ENCODE results near the gene RAPGEF4. TPM values are rescaled to one million over a fixed set of nuclear protein-coding genes. Genes with fewer than 3 reads are reported as not detected.

The RAPGEF4 gene
- total RNA-seq, 1 experiment from 2014 or later: 0.62 TPM

DNA sequence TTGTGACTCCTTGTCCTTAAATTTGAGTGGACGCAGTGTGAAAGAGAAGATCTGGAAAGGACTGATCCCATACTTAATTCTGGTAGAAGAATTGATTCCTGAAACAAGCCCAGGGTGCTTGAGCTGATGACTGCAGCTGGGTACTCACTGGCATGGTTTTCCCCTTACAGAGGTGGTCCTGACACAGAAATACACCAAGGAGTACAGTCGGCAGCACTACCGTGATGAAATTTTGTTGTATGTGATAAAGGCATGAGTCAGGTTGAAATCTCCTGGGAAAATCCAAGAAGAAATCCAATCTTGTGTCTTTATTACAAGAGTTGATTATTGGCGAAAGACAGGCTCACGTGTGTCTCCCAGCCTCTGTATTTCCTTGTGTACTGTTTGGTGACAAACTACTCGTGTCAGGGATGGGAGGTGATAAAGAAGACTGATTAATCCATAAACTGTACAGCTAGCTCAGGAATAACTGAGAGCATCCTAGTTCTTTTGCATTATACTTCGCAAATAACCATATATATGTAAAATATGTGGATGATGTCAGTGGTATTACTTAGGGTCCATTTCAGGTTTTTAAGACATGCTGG, 76.6 kb downstream of the RAPGEF4 start:
- intact Hi-C loops (cut with micrococcal nuclease; ENCODE audit: unreplicated experiment) (no loop called here), in situ Hi-C loops (cut with HindIII; ENCODE audit: low pct_unique_long_range_greater_than_20kb, low sequenced_read_pairs) (loop anchor here (25.0 kb wide), 1 partner anchor 100 kb away; no protein-coding TSS in a partner anchor)
- DNase-seq (ENCODE audit: low read depth, low spot score) (no peak), ATAC-seq (no peak)
- Histone ChIP-seq H3K27me3 (ENCODE audit: control insufficient read depth, insufficient read depth, low read length) (peaks cover 4% of the 10 kb centered on the region; the same call in 1 of the 2 replicates), H3K27ac (ENCODE audit: low read length) (no peak overlapping the region), H3K4me1 (ENCODE audit: control insufficient read depth, insufficient read depth, low read length) (no peaks in the 10 kb centered on the region), H3K4me3 (ENCODE audit: low read depth in 2 of 2, low read length in 2 of 2) (no peak overlapping the region), H3K9me3 (ENCODE audit: control insufficient read depth, insufficient read depth, low read depth, low read length) (no peaks in the 10 kb centered on the region), H3K36me3 (ENCODE audit: control insufficient read depth, insufficient read depth, low read length) (no peaks in the 10 kb centered on the region)
- no peak for TF ChIP-seq POLR2AphosphoS5 (IDR thresholded peaks at IDR 0.05; ENCODE audit: low read depth, low read length)
- TF ChIP-seq, protein P1, sequence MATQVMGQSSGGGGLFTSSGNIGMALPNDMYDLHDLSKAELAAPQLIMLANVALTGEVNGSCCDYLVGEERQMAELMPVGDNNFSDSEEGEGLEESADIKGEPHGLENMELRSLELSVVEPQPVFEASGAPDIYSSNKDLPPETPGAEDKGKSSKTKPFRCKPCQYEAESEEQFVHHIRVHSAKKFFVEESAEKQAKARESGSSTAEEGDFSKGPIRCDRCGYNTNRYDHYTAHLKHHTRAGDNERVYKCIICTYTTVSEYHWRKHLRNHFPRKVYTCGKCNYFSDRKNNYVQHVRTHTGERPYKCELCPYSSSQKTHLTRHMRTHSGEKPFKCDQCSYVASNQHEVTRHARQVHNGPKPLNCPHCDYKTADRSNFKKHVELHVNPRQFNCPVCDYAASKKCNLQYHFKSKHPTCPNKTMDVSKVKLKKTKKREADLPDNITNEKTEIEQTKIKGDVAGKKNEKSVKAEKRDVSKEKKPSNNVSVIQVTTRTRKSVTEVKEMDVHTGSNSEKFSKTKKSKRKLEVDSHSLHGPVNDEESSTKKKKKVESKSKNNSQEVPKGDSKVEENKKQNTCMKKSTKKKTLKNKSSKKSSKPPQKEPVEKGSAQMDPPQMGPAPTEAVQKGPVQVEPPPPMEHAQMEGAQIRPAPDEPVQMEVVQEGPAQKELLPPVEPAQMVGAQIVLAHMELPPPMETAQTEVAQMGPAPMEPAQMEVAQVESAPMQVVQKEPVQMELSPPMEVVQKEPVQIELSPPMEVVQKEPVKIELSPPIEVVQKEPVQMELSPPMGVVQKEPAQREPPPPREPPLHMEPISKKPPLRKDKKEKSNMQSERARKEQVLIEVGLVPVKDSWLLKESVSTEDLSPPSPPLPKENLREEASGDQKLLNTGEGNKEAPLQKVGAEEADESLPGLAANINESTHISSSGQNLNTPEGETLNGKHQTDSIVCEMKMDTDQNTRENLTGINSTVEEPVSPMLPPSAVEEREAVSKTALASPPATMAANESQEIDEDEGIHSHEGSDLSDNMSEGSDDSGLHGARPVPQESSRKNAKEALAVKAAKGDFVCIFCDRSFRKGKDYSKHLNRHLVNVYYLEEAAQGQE (IDR thresholded peaks at IDR 0.05; ENCODE audit: insufficient read depth in 1 of 2, low read depth in 2 of 2, low read length in 1 of 2): no peak
- no peak for TF ChIP-seq SIN3A (IDR thresholded peaks at IDR 0.05; ENCODE audit: borderline replicate concordance, insufficient read depth, low read depth, low read length)
- no peak for TF ChIP-seq TCF7L2 (IDR thresholded peaks at IDR 0.05; ENCODE audit: low read depth, low read length)
- TF ChIP-seq, protein P2, sequence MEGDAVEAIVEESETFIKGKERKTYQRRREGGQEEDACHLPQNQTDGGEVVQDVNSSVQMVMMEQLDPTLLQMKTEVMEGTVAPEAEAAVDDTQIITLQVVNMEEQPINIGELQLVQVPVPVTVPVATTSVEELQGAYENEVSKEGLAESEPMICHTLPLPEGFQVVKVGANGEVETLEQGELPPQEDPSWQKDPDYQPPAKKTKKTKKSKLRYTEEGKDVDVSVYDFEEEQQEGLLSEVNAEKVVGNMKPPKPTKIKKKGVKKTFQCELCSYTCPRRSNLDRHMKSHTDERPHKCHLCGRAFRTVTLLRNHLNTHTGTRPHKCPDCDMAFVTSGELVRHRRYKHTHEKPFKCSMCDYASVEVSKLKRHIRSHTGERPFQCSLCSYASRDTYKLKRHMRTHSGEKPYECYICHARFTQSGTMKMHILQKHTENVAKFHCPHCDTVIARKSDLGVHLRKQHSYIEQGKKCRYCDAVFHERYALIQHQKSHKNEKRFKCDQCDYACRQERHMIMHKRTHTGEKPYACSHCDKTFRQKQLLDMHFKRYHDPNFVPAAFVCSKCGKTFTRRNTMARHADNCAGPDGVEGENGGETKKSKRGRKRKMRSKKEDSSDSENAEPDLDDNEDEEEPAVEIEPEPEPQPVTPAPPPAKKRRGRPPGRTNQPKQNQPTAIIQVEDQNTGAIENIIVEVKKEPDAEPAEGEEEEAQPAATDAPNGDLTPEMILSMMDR (IDR thresholded peaks at IDR 0.05): no peak
- CTCF ChIA-PET: no interaction called here
- BruUV-seq (replicated peaks): no TSS peak
- POLR2A ChIA-PET: no interaction called here

DNA sequence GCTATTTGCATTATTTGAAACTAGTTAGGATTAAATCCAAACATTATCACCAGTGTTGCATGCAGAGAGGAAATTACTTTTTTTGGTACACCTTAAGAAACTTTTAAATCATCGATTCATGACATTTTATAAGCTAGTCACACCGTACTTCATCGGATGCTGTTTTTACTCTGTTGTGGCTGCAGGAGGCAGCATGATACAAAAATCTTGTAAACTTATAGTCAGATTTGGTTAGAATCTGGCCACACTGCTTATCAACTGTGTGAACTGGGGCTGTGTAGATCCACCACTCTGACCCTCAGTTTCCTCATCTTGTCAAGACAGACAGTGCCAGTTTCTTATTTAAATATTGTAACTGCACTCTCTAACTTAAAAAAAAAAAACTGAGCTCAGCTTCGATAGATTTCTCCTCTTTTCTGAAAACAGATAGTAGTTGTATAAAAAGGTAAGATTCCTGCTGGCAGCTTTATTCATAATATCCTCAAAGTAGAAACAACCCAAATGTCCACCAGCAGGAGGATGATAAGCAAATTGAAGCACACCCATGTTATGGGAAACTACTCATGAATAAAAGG, 77.8 kb downstream of the RAPGEF4 start:
- POLR2A ChIA-PET: no interaction called here
- CTCF ChIA-PET: interaction anchor here (0.6 to 1.3 kb wide), 8 partner anchors 25 to 323 kb away, joined by 3 to 17 read pairs (median 4); no protein-coding TSS in a partner anchor
- H3K4me3 ChIP-seq (ENCODE audit: low read depth in 2 of 2, low read length in 2 of 2): no peak overlapping the region
- no TSS peak for BruUV-seq (replicated peaks)
- no peak overlapping the region for H3K27ac ChIP-seq (ENCODE audit: low read length)
- peaks cover 4% of the 10 kb centered on the region; the same call in 1 of the 2 replicates for H3K27me3 ChIP-seq (ENCODE audit: control insufficient read depth, insufficient read depth, low read length)
- H3K4me1 ChIP-seq (ENCODE audit: control insufficient read depth, insufficient read depth, low read length): no peaks in the 10 kb centered on the region
- in situ Hi-C loops (cut with HindIII; ENCODE audit: low pct_unique_long_range_greater_than_20kb, low sequenced_read_pairs): loop anchor here (25.0 kb wide), 1 partner anchor 99 kb away; no protein-coding TSS in a partner anchor
- no peaks in the 10 kb centered on the region for H3K9me3 ChIP-seq (ENCODE audit: control insufficient read depth, insufficient read depth, low read depth, low read length)
- H3K36me3 ChIP-seq (ENCODE audit: control insufficient read depth, insufficient read depth, low read length): no peaks in the 10 kb centered on the region
- no peak for DNase-seq (ENCODE audit: low read depth, low spot score)
- intact Hi-C loops (cut with micrococcal nuclease; ENCODE audit: unreplicated experiment): no loop called here
- TF ChIP-seq, protein P2 (IDR thresholded peaks at IDR 0.05): peak; percentile 69
- TF ChIP-seq, protein P1 (IDR thresholded peaks at IDR 0.05; ENCODE audit: insufficient read depth in 1 of 2, low read depth in 2 of 2, low read length in 1 of 2): no peak
- peak; percentile 87 for ATAC-seq

Data from Panc1 (cell line).